IMR-90 (cell line): ENCODE measurements around the gene METTL21C.

Source experiments
- CTCF ChIP-seq: conservative IDR thresholded peaks from 2 replicates; pipeline ENCODE4 v1.5.1; 2012; ENCODE audit warnings: mild to moderate bottlenecking, low read depth, low read length, improper control_type of control experiment
- FOS ChIP-seq: fragments of 150-350 bp; IDR thresholded peaks from 2 replicates; pipeline ENCODE4 v1.6.1; 2016; ENCODE audit warnings: low read depth, low read length
- POLR2A ChIP-seq: IDR thresholded peaks from 2 replicates; pipeline ENCODE4 v1.6.1; 2012; ENCODE audit warnings: mild to moderate bottlenecking, low read depth, low read length
- RCOR1 ChIP-seq: IDR thresholded peaks from 2 replicates; pipeline ENCODE4 v1.6.1; 2012; ENCODE audit warnings: mild to moderate bottlenecking, low read length, improper control_type of control experiment; ENCODE audit not compliant: insufficient replicate concordance
- SMC3 ChIP-seq: fragments of 150-350 bp; IDR thresholded peaks from 2 replicates; pipeline ENCODE4 v1.6.1; 2016; ENCODE audit warnings: low read depth, mild to moderate bottlenecking, antibody characterized with exemption, low read length, moderate library complexity

DNA sequence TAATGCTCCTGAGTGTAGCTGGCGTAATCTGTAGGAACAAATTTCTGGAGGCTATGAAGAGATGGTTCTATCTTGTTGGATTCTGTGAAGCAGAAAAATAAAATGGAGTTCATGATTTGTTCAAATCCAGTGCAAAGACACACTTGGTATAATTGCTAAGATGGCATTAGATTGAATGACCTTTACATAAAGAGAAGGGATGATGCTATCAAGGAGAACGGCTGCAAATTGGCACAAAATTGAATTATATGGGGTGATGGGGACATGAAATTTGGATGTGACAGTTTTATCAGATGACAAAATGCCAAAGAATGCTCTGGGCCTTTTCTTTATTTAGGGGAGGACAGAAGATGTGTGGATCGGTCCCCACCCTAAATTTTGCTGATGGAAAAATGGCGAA is 4.0 kb downstream of the METTL21C start:
- no peak for TF ChIP-seq CTCF
- TF ChIP-seq SMC3, result no peak
- TF ChIP-seq POLR2A, result no peak
- TF ChIP-seq FOS, result no peak
- TF ChIP-seq RCOR1, result no peak
